GM12891 (cell line): ENCODE data around the gene CLPTM1L.

Experiments
- POLR2A ChIP-seq: IDR thresholded peaks from 2 replicates; pipeline ENCODE4 v1.6.1; 2011; ENCODE audit warnings: low read depth, low read length, control low read depth
- TAF1 ChIP-seq: IDR thresholded peaks from 2 replicates; pipeline ENCODE4 v1.6.1; 2011; ENCODE audit warnings: low read depth, low read length, control low read depth

GRCh38 chr5:1281038-1281882, 63.6 kb downstream of the CLPTM1L start:
- TF ChIP-seq TAF1 (no peak), POLR2A (no peak)
